Activated CD4-positive, alpha-beta T cell treated with anti-CD3 and anti-CD28 coated beads, Interleukin-2, amount 50 U/mL, for 4 hours (primary cell): Measurements from ENCODE around the gene PDLIM1.
"Not testable (repeated sequence)": the region's sequence is repeated elsewhere in the genome, so short reads cannot be mapped to it uniquely, and the experiment has no call there.

ENCODE experiments used
- DNase-seq, 2 experiments: peaks; one replicate each; pipeline ENCODE4 v3.0.0-alpha.2; 2020

Gene PDLIM1

DNA sequence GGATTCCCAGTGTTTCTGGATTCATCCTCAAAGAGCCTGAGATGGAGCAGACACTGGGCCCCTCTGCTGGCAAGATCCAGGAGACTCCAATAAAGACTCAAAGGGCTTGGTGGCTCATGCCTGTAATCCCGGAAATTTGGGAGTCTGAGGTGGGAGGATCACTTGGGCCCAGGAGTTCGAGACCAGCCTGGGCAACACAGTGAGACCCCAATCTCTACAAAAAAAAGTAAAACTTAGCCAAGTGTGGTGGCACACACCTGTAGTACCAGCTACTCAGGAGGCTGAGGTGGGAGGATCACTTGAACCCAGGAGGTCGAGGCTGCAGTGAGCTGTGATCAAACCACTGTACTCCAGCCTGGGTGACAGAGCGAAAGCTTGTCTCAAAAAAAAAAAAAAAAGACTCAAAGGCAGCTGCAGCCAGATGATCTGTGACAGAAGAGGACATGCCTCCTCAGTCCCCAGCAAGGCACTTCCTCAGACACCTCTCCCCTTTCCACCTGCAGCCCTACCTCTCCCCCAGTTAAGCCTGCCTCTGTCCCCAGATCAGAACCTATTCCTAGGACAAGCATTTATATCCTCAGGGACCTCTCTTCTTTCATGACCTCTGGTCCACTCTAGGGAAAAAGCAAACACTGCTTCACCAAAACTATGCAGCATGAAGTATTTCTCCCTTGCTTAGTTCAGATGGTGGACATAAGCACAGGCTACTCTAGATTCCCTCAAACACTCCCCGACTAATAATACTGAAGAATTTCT is 27.9 kb downstream of the PDLIM1 start:
- DNase-seq: no peak

DNA sequence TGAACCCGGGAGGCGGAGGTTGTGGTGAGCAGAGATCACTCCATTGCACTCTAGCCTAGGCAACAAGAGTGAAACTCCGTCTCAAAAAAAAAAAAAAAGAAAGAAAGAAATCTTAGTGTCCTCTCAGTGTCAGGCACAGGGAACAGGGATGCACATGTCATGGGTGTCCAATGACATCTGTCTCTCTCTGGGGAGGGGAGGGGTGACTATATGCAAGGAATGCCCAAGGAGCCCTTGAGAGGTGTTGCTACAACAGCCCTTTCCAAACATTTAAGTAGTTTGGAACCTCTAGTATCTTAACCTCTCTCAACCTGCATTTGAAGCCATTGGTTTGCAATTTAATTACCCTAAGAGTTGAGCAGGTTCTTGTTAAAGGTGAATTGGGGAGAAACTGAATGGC is 28.9 kb downstream of the PDLIM1 start:
- DNase-seq: no peak

DNA sequence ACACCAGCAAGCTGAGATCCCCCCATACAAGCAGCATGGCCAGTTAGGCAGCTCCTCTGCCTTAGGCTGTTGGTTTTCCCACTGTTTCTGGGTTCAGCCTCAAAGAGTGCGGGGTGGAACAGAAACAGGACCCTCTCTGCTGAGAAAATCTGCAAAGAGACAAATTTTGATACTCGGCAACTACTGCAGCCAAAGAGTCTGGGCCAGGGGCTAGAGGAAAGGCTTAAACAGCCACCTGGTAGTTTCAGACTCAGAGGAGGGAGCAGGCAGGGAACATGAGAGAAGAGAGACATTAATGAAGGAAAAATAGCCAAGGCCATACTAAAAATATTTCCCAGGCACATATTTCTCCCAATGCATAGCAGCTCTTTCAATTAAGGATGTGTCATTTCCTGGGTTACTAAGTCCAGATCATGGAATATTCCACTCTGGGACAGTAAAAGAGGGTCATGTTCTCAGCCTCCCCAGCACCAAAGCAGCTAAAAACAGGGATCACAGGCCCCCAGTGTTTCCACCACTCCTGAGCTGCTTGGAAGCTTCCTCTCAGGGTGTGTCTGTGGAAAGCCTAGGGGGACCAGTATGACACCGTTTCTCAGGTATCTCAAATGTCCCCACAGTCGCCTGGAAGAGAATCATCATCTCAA is 29.8 kb downstream of the PDLIM1 start:
- no peak for DNase-seq

DNA sequence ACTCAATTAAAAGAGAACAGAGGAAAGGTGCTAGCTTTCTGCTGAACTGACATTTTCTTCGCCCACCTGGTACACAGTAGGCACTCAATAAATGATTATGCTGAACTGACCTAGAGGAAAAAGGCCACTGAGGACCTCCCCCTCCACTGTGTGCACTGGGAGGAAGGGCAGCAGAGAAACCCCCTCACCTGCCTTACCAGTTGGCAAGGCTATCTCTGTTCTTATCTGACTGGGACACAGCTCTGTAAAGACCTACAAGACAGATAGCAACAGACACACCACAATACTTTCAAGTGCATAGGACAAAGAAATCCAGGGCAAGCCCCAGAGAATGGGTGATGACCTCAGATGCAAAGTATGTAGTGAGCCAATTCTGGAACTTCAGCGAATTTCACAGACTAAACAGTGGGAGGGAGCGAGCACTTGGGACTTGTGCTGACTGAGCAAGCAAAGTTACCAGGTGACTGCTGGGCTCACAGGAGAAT is 30.4 kb downstream of the PDLIM1 start:
- no peak for DNase-seq

DNA sequence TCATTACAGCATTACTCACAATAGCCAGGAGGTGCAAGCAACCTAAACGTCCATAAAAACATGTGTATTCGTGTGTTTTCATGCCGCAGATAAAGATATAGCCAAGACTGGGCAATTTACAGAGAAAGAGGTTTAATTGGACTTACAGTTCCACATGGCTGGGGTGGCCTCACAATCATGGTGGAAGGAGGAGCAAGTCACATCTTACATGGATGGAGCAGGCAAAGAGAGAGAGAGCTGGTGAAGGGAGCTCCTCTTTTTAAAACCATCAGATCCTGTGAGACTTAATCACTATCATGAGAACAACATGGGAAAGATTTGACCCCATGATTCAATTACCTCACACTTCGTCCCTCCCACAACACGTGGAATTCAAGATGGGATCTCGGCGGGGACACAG is 33.0 kb downstream of the PDLIM1 start:
- no peak for DNase-seq

DNA sequence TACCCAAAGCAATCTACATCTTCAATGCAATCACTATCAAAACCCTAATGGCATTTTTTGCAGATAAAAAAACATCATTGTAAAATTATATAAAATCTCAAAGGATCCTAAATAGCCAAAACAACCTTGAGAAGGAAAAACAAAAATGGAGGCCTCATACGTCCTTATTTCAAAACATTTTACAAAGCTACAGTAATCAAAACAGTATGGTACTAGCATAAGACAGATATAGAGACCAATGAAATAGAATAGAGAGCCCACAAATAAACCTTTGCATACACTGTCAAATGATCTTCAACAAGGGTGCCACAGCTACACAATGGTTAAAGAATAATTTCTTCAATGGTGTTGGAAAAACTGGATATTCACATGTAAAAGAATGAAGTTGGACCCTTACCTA is 34.5 kb downstream of the PDLIM1 start:
- no peak for DNase-seq

DNA sequence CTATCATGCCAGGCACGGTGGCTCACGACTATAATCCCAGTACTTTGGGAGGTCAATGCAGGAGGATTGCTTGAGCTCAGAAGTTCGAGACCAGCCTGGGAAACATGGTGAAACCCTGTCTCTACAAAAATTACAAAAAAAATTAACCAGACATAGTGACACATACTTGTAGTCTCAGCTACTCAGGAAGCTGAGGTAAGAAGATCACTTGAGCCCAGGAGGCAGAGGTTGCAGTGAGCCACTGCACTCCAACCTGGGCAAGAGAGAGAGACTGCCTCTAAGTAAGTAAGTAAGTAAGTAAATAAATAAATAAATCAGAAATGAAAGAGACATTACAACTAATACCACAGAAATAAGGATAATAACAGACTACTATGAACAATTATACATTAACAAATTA is 36.2 kb downstream of the PDLIM1 start:
- no peak for DNase-seq

DNA sequence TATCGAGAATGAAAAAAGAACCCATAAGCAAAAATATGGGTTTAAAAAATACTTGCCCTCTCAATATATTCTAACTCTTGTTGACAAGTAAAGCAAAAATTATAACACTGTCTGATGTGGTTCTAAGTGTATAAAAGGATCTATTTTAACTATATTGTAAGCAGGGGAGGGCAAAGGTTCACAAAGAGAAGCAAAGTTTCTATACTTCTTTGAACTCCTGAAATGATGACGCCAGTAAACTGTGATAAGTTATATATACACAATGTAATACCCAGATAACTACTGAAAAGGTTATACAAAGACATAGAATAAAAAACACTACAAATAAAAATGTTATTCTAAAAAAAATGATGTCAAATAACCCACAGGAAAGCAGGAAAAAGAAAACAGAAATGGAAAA is 37.1 kb downstream of the PDLIM1 start:
- DNase-seq: no peak

DNA sequence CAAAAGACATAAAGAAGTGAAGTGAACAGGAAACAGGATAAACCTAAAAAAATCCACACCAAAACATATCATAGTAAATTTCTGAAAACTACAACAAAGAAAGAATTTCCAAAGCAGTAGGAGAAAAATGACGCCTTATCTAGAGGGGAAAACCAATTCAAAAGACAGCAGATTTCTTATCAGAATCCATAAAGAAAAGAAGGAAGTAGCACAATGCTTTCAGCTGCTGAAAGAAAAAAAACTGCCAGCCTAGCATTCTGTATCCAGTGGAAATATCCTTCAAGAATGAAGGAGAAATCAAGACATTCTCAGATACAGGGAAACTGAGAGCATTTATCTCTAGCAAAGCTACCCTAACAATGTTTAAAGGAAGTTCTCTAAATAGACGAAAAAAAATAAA is 37.8 kb downstream of the PDLIM1 start:
- DNase-seq: no peak

DNA sequence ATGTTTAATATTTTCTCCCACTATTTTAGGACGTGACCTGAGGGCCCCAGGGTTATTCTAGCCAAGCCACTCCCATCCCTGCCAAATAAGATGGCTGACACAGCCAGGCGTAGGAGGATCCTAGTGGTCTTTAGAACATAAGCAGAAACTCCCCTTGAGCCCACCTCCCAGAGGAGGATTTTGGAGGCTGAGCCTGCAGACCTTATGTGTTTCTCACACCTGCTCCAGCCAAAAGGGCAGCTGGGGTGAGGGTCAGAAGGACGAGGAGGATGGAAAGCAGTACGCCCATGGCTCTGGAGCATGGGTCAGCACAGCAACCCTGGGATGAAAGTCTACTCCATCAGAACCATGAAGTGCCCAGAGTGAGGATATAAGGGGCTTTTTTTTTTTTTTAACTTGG is 39.9 kb downstream of the PDLIM1 start:
- no peak for DNase-seq

DNA sequence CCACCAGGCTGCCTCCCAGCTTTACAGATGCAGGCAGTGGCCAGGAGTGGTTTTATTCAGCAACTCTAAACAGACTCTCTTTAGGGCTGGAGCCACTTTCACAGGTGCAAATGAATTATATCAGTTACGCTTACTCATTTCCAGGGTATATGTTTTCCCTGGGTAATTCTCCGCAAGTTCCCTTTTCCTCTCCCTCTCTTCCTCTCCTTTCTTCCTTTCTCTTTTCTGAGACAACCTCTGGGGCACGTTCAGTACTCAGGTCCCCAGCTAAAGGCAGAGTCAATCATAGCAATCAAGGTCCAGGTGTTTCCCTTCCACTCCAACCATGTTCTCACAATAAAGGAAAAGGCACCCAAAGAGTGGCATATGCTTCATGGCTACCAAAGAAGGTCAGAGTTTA is 41.3 kb downstream of the PDLIM1 start:
- no peak for DNase-seq

DNA sequence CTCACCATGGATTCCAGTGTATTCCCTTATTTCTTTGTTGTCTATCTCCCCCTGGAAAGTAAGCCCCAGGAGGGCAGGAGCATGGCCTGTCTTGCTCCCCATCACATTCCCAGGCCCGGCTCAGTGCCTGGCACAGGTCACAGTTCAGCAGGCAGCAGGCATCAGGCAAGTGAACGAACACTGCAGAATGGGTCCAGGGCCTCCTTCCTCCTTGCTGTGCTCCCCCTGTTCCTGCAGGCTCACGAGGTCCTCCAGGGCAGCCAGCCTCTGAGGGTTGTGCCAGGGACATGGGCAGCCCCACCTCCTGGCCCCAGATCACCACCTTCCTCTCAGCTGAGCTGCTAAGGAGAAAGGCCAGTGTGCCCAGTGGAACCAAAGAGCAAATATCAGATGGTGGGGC is 41.8 kb downstream of the PDLIM1 start:
- DNase-seq: no peak

DNA sequence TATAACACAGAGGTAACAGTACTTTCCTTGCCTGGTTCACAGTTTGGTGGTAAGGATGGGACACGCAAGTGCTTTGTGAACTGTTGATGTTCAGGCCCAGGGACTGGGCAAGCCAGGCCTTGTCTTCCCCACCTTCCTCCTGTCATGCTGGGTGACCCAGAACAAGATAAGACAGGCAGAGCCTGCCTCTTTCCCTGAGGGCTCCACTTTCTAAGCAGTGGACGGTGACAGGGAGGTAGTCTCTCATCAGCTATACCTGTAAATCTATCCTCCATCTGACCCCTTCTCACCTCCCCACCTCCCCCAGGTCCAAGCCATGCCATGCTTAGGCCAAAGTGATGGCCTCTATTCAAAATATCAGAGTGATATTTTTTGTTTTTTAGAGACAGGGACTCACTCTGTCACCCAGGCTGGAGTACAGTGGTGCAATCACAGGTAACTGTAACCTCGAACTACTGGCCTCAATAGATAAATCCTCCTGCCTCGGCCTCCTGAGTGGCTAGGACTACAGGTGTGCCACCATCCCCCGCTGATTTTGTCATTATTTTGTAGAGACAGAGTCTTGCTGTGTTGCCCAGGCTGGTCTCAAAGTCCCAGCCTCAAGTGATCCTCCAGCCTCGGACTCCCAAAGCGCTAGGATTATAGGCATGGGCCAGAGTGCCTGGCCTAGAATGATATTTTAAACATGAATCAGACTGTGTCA is 42.8 kb downstream of the PDLIM1 start:
- DNase-seq: no peak

DNA sequence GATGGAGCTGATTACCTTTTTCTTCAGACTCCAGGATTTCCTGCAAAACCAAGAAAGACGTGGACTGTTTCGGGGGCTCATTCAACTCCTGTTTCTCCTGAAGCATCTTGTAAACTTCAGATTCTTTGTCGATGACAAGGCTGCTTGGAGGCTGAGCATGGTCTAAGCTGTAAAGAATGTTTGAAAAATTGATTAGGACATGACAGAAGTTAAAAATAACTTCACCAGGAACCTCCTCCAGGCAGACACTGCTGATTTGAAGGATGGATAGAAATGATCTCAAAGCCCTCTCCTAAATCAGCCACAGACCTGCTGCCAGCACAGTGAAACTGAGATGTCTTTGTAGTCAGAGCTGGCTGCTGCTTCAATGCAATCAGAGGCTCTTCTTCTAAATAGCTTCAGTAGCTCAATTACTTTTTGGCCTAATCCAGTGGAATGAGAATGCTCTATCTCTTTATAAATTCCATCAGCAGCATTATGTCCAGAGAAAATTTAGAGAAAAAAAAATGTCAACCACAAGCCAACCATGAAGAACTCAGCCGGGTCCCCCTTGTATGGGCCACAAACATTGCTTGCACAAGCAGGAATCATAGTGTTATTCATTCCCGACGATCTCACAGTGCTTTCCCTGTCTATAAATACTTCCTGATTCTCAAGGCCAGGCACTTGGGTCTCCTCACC is 43.5 kb downstream of the PDLIM1 start:
- no peak for DNase-seq

DNA sequence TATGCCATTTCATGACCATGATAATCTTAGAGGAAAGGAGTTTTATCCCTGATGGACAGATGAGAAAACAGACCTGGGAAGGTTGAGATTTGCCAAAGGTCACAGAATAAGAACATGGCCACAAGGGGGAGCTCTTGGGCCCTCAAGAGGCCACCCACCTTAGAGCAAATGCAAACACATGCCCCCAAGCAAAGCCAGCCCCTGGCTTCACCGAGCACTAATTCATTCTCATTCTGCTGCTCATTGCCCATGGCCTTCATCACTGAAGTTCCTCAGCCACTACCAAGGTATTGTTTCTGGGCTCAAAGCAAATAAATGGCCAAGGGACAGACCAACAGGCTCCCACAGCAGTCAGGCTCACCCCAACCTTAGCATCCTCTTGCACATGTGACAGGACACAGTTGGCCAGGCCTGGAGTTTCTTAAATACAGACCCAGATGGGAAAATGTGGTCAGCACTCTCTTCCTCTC is 44.2 kb downstream of the PDLIM1 start:
- DNase-seq: peak; percentile 27 to 31

DNA sequence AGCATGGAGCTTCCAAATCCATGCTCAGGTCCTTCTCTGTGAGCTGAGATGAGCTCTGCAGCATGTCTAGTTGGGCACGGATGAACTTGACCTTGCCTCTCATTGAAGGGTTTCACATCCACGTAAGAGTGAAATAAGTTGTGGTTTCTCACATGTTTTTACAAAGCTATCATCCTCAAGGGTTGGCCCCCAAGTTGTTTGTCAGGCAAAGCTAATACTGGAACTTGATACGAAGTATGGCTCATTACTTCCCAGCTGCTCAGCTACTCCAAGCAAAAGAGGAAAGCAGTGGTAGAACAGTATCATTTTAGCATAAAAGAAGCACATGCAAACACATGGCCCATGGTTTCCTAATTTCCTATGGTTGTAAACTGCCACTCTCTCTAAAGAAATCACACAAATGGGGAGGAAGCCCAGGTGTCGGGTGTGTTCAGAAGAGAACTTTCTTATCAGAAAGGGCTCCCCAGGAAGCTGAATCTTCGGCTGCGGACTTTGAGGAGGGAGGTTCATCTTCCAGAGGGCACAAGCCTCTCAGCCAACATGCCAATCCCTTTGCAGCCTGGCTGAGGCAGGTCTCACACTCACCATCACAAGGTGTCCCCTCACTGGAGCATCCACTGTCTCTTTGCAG is 45.3 kb downstream of the PDLIM1 start:
- no peak for DNase-seq

DNA sequence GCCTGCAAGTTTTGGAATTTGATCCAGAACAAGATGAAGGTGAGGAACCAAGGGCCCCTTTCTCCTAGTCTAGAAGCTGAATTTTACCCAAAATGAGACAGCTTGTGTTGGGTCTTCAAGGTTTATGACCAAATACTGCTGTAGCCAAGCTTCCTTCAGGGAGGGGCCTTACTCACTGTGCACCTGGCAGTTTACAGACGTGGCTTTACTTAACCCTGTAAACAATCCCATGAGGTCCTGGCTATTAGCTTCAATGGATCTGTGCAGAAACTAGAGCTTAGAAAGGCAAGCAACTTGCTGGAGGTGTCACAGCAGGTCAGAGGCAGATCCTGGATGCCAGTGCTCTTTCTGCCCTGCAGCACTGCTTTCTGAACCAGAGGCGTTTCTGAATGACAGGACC is 46.7 kb downstream of the PDLIM1 start:
- no peak for DNase-seq

DNA sequence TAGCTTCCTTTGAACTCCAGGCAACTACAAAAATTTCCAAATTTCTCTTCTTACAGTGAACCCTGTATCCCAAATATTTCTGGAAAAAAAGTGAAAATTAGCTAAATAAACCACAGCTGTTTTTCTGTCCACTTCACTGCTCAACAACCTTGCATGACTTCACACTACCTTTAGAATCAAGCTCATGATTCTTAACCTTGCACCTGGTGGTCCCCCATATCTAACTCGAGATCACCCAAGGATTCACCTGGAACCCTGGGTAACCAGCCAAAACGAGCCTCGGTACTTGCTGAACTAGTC is 47.5 kb downstream of the PDLIM1 start:
- DNase-seq: no peak

DNA sequence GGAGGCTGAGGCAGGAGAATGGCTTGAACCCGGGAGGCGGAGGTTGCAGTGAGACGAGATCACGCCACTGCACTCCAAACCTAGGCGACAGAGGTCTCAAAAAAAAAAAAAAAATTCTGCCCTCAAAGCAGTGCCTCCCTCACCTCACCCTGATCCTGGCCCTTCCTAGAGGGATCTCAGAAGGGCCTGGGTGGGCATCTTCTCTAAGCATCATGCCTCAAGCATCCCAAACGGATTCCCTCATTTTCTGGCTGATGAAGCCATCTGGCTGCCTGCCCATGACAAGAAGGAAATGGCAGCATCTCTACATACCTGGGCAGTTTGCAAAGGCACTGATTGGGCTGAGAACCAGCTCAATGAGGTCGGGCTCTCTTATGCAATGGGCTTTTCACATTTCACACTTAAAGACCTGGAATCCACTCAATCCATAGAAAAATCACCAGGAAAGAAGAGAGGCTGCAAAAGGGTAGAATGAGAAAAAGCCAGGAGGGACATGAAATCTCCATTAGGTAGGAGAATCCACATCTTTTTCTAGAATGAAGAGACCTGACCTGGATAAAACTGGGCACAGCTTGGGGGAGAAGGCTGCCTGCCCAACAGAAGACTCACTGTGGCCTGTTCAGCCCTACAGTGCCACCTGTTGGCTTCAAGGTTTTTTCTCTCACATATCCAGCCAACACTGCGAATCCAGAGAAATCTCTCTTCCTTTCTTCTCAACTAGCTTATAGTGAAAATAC is 48.1 kb downstream of the PDLIM1 start:
- no peak for DNase-seq

DNA sequence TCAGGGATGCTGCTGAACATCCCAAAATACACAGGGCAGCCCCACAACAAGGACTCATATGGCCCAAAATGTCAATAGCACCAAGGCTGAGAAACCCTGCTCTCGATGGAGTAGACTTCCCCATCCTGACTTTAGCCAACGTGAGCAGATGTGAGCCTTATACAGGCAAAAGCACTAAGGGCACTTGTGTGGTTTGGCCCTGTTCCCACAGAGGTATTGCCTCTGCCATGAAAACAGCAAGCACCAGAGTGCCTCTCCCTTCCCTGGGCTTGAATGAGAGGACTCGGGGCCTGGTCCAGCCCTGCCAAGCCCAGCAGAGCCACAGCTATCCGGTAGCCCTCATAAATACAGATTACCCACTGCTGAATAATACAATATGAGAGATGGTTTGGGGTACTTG is 49.3 kb downstream of the PDLIM1 start:
- no peak for DNase-seq

DNA sequence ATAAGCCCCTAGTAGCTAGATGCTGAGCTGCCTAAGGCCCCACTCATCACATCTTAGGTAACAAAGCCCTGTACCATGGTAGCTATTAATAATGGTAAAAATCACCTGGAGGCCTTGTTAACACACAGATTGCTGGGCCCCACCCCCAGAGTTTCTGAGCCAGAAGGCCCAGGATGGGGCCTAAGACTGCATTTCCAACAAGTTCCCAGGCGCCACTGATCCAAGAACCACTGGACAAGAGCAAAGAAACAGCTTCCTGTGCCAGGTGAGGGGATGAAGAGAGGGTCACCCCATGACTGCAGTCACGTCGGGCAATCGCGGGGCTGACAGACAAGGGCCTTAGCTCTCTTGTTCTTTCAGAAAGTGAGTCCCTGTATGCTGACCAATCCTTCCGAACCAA is 50.0 kb downstream of the PDLIM1 start:
- DNase-seq: no peak

DNA sequence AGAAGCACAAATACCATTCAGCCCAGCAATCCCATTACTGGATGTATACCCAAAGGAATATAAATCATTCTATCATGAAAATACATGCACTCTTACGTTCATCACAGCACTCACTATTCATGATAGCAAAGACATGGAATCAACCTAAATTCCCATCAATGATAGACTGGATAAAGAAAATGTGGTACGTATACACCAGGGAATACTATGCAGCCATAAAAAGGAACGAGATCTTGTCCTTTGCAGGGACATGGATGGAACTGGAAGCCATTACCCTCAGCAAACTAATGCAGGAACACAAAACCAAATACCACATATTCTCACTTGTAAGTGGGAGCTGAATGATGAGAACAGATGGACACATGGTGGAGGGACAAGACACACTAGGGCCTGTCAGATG is 50.7 kb downstream of the PDLIM1 start:
- not testable (repeated sequence) for DNase-seq
